Mucosa of descending colon (tissue), 3 donors: ENCODE results near the gene NR2F1. TPM values are rescaled to one million over a fixed set of nuclear protein-coding genes. Genes with fewer than 3 reads are reported as not detected.

Experiments
- ATAC-seq: fragments of 200-7000 bp; cut with Tn5 transposase; one replicate; pipeline ENCODE4 v1.9.1; 2020; ENCODE audit warnings: mild to moderate bottlenecking, moderate library complexity
- DNase-seq, 3 donors: peaks; one replicate each; pipeline ENCODE4 v3.0.0-alpha.2; 2020
- H3K36me3 ChIP-seq: fragments of 200-600 bp; one replicate; pipeline ENCODE4 v1.8.0; 2021; ENCODE audit warnings: low read depth, mild to moderate bottlenecking
- H3K4me1 ChIP-seq: fragments of 200-600 bp; one replicate; pipeline ENCODE4 v1.8.0; 2021; ENCODE audit warnings: low read depth, mild to moderate bottlenecking
- H3K4me3 ChIP-seq: fragments of 200-600 bp; one replicate; pipeline ENCODE4 v1.8.0; 2021; ENCODE audit warnings: mild to moderate bottlenecking
- H3K9me3 ChIP-seq: fragments of 200-600 bp; one replicate; pipeline ENCODE4 v1.8.0; 2021; ENCODE audit warnings: mild to moderate bottlenecking
- CTCF ChIP-seq: fragments of 200-600 bp; IDR thresholded peaks from one replicate; pipeline ENCODE4 v1.8.0; 2022; ENCODE audit warnings: antibody characterized with exemption, mild to moderate bottlenecking
- intact Hi-C, 2 donors: fragments of 100-400 bp; cut with DNase I in 1 of 2; cut with micrococcal nuclease in 1 of 2; formaldehyde crosslinking; loops; one replicate each; pipeline versions ENCODE4 v1.11.0 to v1.11.1; 2022; cut with DNase I, micrococcal nuclease
- total RNA-seq, 3 donors: library from RNA; stranded (reverse); fragmentation: NEBNext Ultra II Directional in 2 of 3; extraction: Animal tissue kit (Norgen Biotek cat#: 25700) in 2 of 3; gene quantifications; one replicate each; pipeline versions ENCODE4 v1.2.1 to v1.2.4, GENCODE V29; 2021 to 2023
- donor health status: DM: no; HTN: no; CAD: no; lungs with moderate emphysema.
- donor health status: DM: no; HTN: no; CAD: no.
- donor health status: DM: no; HTN: yes; CAD: no.

The NR2F1 gene
- total RNA-seq, 3 donors from 2014 or later: 2.3 to 9.1 (median 6.2) TPM

- Histone ChIP-seq H3K9me3 (no peaks in the 10 kb centered on the region), H3K4me3 (no peak overlapping the region), H3K36me3 (no peaks in the 10 kb centered on the region), H3K4me1 (peaks cover 4% of the 10 kb centered on the region)
- intact Hi-C loops: no loop called here
- ATAC-seq: no peak
- DNase-seq: no peak
- TF ChIP-seq CTCF: no peak
Observed at GRCh38 chr5:93572608-93573353, 10.2 kb upstream of the NR2F1 start.

GRCh38 chr5:93573354-93574351 lies 9.4 kb upstream of the NR2F1 start:
- intact Hi-C loops: no loop called here
- TF ChIP-seq CTCF: no peak
- Histone ChIP-seq H3K36me3 (no peaks in the 10 kb centered on the region), H3K9me3 (no peaks in the 10 kb centered on the region), H3K4me3 (no peak overlapping the region), H3K4me1 (peaks cover 4% of the 10 kb centered on the region)
- ATAC-seq (no peak), DNase-seq (no peak)

GRCh38 chr5:93574491-93575305 lies 8.3 kb upstream of the NR2F1 start:
- no peak for ATAC-seq
- no peak for DNase-seq
- H3K4me1 ChIP-seq: peaks cover 11% of the 10 kb centered on the region
- no peak for TF ChIP-seq CTCF
- no peak overlapping the region for H3K4me3 ChIP-seq
- intact Hi-C loops: no loop called here
- no peaks in the 10 kb centered on the region for H3K9me3 ChIP-seq
- no peaks in the 10 kb centered on the region for H3K36me3 ChIP-seq

GRCh38 chr5:93575461-93576414 lies 7.3 kb upstream of the NR2F1 start:
- DNase-seq: no peak
- no peak for TF ChIP-seq CTCF
- intact Hi-C loops: no loop called here
- no peak for ATAC-seq
- Histone ChIP-seq H3K36me3 (no peaks in the 10 kb centered on the region), H3K4me3 (no peak overlapping the region), H3K4me1 (peaks cover 19% of the 10 kb centered on the region), H3K9me3 (no peaks in the 10 kb centered on the region)
